HCT116 (cell line): ENCODE measurements around the gene ATG5. TPM values are rescaled to one million over a fixed set of nuclear protein-coding genes. Genes with fewer than 3 reads are reported as not detected.

Experiments used
- ATAC-seq: fragments of 200-7000 bp; cut with Tn5 transposase; 2 replicates; pipeline ENCODE4 v1.9.1; 2020; ENCODE audit warnings: mild to moderate bottlenecking, moderate library complexity
- BruUV-seq: library from RNA; stranded (reverse); fragments of 400-500 nt; replicated peaks from 2 replicates; lab custom pipeline; 2021; lab: Mats Ljungman, UMichigan
- CTCF ChIA-PET: fragments of 300-600 bp; sonication (Branson Sonifier 250); formaldehyde crosslinking; loops from one replicate; lab custom pipeline; 2021; ENCODE audit warnings: antibody characterized with exemption; lab: Charles Lee
- POLR2A ChIA-PET: fragments of 300-600, 350-600 bp; sonication (Branson Sonifier 250); formaldehyde crosslinking; loops from one replicate; lab custom pipeline; 2021; ENCODE audit warnings: antibody characterized with exemption; lab: Charles Lee
- RAD21 ChIA-PET, 2 experiments: fragments of 300-600 bp; sonication (Branson Sonifier 250); formaldehyde crosslinking; loops; one replicate each; lab custom pipeline; 2023; ENCODE audit warnings: low total read pairs in 2 of 2; ENCODE audit not compliant: uncharacterized antibody in 2 of 2, unreplicated experiment in 2 of 2, low non-redundant PET in 1 of 2; lab: Charles Lee
- DNase-seq: peaks from one replicate; pipeline ENCODE4 v3.0.0-alpha.2; 2010; ENCODE audit warnings: low read depth, low spot score
- H2AFZ ChIP-seq: fragments of 200-600 bp; shearing (Covaris generic), sonication (generic); 2 replicates; pipeline ENCODE4 v1.6.1; 2017; ENCODE audit warnings: low read depth, mixed run types, mixed read lengths, antibody characterized with exemption, low read length; ENCODE audit not compliant: poor library complexity, severe bottlenecking
- H3K27ac ChIP-seq: 2 replicates; pipeline ENCODE4 v1.5.1; 2012; ENCODE audit warnings: low read depth, low read length
- H3K27me3 ChIP-seq: fragments of 200-600 bp; sonication (generic); 2 replicates; pipeline ENCODE4 v1.6.1; 2016; ENCODE audit warnings: mixed run types, low read length, mixed read lengths; ENCODE audit not compliant: insufficient read depth
- H3K36me3 ChIP-seq, 2 experiments: fragments of 200-500 bp in 1 of 2; fragments of 200-600 bp in 1 of 2; sonication (Bioruptor generic) in 1 of 2; sonication (generic) in 1 of 2; 2 replicates each; pipeline versions ENCODE4 v1.5.1 to v1.6.1; 2014 to 2016; ENCODE audit warnings: low read length in 2 of 2, inconsistent platforms in 1 of 2, mixed read lengths in 1 of 2, mixed run types in 1 of 2; ENCODE audit not compliant: insufficient read depth in 2 of 2, control insufficient read depth in 1 of 2
- H3K4me1 ChIP-seq, 2 experiments: fragments of 200-600 bp in 1 of 2; sonication (generic) in 1 of 2; 2 replicates each; pipeline versions ENCODE4 v1.5.1 to v1.6.1; 2012 to 2017; ENCODE audit warnings: low read length in 2 of 2, inconsistent platforms in 1 of 2, mild to moderate bottlenecking in 1 of 2, mixed read lengths in 1 of 2, mixed run types in 1 of 2, moderate library complexity in 1 of 2; ENCODE audit not compliant: insufficient read depth in 2 of 2, control insufficient read depth in 1 of 2
- H3K4me2 ChIP-seq: fragments of 200-600 bp; sonication (generic); 2 replicates; pipeline ENCODE4 v1.6.1; 2017; ENCODE audit warnings: mixed run types, low read length, mixed read lengths
- H3K4me3 ChIP-seq, 2 experiments: fragments of 200-600 bp in 1 of 2; sonication (generic) in 1 of 2; replicated peaks in 1 of 2; 2 replicates each; pipeline ENCODE4 v1.5.1; 2011 to 2016; ENCODE audit warnings: low read length in 2 of 2, control low read depth in 1 of 2, low read depth in 1 of 2, mild to moderate bottlenecking in 1 of 2, mixed read lengths in 1 of 2, mixed run types in 1 of 2
- H3K79me2 ChIP-seq: fragments of 200-600 bp; sonication (generic); 2 replicates; pipeline ENCODE4 v1.6.1; 2017; ENCODE audit warnings: mild to moderate bottlenecking, mixed run types, low read length, moderate library complexity, mixed read lengths; ENCODE audit not compliant: insufficient read depth
- H3K9ac ChIP-seq: fragments of 200-600 bp; sonication (generic); 2 replicates; pipeline ENCODE4 v1.6.1; 2016; ENCODE audit warnings: low read length, mixed read lengths
- H3K9me2 ChIP-seq: fragments of 200-600 bp; sonication (generic), shearing (Covaris generic); 2 replicates; pipeline ENCODE4 v1.6.1; 2017; ENCODE audit warnings: mixed run types, mild to moderate bottlenecking, moderate library complexity; ENCODE audit not compliant: insufficient read depth
- H3K9me3 ChIP-seq, 2 experiments: fragments of 200-500 bp in 1 of 2; fragments of 200-600 bp in 1 of 2; sonication (Bioruptor generic) in 1 of 2; sonication (generic) in 1 of 2; 2 replicates each; pipeline ENCODE4 v1.6.1; 2014 to 2017; ENCODE audit warnings: low read length in 2 of 2, mixed read lengths in 2 of 2, inconsistent platforms in 1 of 2, low read depth in 1 of 2, mild to moderate bottlenecking in 1 of 2, mixed run types in 1 of 2, moderate library complexity in 1 of 2; ENCODE audit not compliant: control insufficient read depth in 1 of 2, insufficient read depth in 1 of 2
- H4K20me1 ChIP-seq: fragments of 200-600 bp; sonication (generic), shearing (Covaris generic); 2 replicates; pipeline ENCODE4 v1.6.1; 2017; ENCODE audit warnings: mixed run types, mild to moderate bottlenecking, moderate library complexity; ENCODE audit not compliant: insufficient read depth
- CBX3 ChIP-seq: IDR thresholded peaks from 2 replicates; pipeline ENCODE4 v1.6.1; 2012; ENCODE audit warnings: low read depth
- CTCF ChIP-seq, 3 experiments: fragments of 200-600 bp in 1 of 3; sonication (generic) in 1 of 3; IDR thresholded peaks in 2 of 3; conservative IDR thresholded peaks in 1 of 3; 2 replicates each; pipeline ENCODE4 v1.5.1; 2012 to 2017; ENCODE audit warnings: low read depth in 2 of 3, low read length in 2 of 3, antibody characterized with exemption in 1 of 3, borderline replicate concordance in 1 of 3, control low read depth in 1 of 3, mild to moderate bottlenecking in 1 of 3, mixed read lengths in 1 of 3, mixed run types in 1 of 3, moderate library complexity in 1 of 3; ENCODE audit not compliant: insufficient read depth in 1 of 3
- EGR1 ChIP-seq: IDR thresholded peaks from 2 replicates; pipeline ENCODE4 v1.6.1; 2012; ENCODE audit warnings: low read depth
- EZH2phosphoT487 ChIP-seq: fragments of 200-600 bp; IDR thresholded peaks from 2 replicates; pipeline ENCODE4 v1.6.1; 2018; ENCODE audit warnings: antibody characterized with exemption, borderline replicate concordance
- FOSL1 ChIP-seq: IDR thresholded peaks from 2 replicates; pipeline ENCODE4 v1.6.1; 2012; ENCODE audit warnings: low read depth
- JUND ChIP-seq: IDR thresholded peaks from 2 replicates; pipeline ENCODE4 v1.6.1; 2012
- MAX ChIP-seq: IDR thresholded peaks from 2 replicates; pipeline ENCODE4 v1.6.1; 2012
- POLR2AphosphoS5 ChIP-seq: IDR thresholded peaks from 2 replicates; pipeline ENCODE4 v1.6.1; 2011; ENCODE audit warnings: mild to moderate bottlenecking, low read depth, low read length, moderate library complexity
- RAD21 ChIP-seq: IDR thresholded peaks from 2 replicates; pipeline ENCODE4 v1.6.1; 2012; ENCODE audit warnings: low read depth, mild to moderate bottlenecking
- REST ChIP-seq: IDR thresholded peaks from 2 replicates; pipeline ENCODE4 v1.6.1; 2012; ENCODE audit warnings: low read depth
- SIN3A ChIP-seq: IDR thresholded peaks from 2 replicates; pipeline ENCODE4 v1.6.1; 2012; ENCODE audit warnings: low read depth
- SP1 ChIP-seq: IDR thresholded peaks from 2 replicates; pipeline ENCODE4 v1.6.1; 2012; ENCODE audit warnings: low read depth
- TCF7L2 ChIP-seq: IDR thresholded peaks from 2 replicates; pipeline ENCODE4 v1.7.0; 2011; ENCODE audit warnings: borderline replicate concordance, inconsistent platforms; ENCODE audit not compliant: insufficient read depth, insufficient read length; ENCODE audit errors: extremely low read depth
- ZNF274 ChIP-seq: fragments of 200-500 bp; sonication (Bioruptor generic); IDR thresholded peaks from 2 replicates; pipeline ENCODE4 v1.6.1; 2014; ENCODE audit warnings: mild to moderate bottlenecking, low read depth, low read length, inconsistent platforms
- intact Hi-C: fragments of 100-400 bp; cut with micrococcal nuclease; formaldehyde crosslinking; loops from 2 replicates; pipeline ENCODE4 v1.10.0; 2022
- total RNA-seq: library from RNA; stranded (reverse); gene quantifications from one replicate; pipeline ENCODE4 v1.2.1, GENCODE V29; 2021; ENCODE audit not compliant: unreplicated experiment

Gene ATG5
- total RNA-seq, 1 experiment from 2014 or later: 39.6 TPM

- TF ChIP-seq CTCF (IDR thresholded peaks at IDR 0.05 in 2 of 3, conservative IDR thresholded peaks at IDR 0.05 in 1 of 3; ENCODE audit: borderline replicate concordance in 1 of 3, insufficient read depth in 1 of 3, low read depth in 2 of 3, low read length in 2 of 3) (no peak), ZNF274 (no peak), MAX (no peak), RAD21 (no peak), EGR1 (no peak), TCF7L2 (no peak), SIN3A (no peak), REST (no peak), JUND (no peak), FOSL1 (no peak), EZH2phosphoT487 (no peak), SP1 (no peak), POLR2AphosphoS5 (no peak), CBX3 (no peak)
- CTCF ChIA-PET: no interaction called here
- intact Hi-C loops: no loop called here
- no peaks in the 10 kb centered on the region for H4K20me1 ChIP-seq
- BruUV-seq: no TSS peak
- no peak overlapping the region for H3K4me3 ChIP-seq
- ATAC-seq: no peak
- H3K9me2 ChIP-seq: no peaks in the 10 kb centered on the region
- H3K9ac ChIP-seq: no peak overlapping the region
- H3K9me3 ChIP-seq: no peaks in the 10 kb centered on the region
- H3K79me2 ChIP-seq: no peaks in the 10 kb centered on the region
- no peak overlapping the region for H2AFZ ChIP-seq
- peaks cover 0 to 22% of the 10 kb centered on the region in 2 experiments; a peak in 2 of 4 replicates for H3K4me1 ChIP-seq
- no peak overlapping the region for H3K27ac ChIP-seq
- H3K27me3 ChIP-seq: no peaks in the 10 kb centered on the region
- DNase-seq: no peak
- RAD21 ChIA-PET: no interaction called here
- POLR2A ChIA-PET: no interaction called here
- H3K4me2 ChIP-seq: no peak overlapping the region
- no peaks in the 10 kb centered on the region for H3K36me3 ChIP-seq
Observed at GRCh38 chr6:106162921-106163320, 162.6 kb downstream of the ATG5 start.
